DND-41 (cell line): Measurements from ENCODE around the gene POU2F1.

Experiments used
- ATAC-seq: fragments of 200-7000 bp; cut with Tn5 transposase; 3 replicates; pipeline ENCODE4 v1.9.1; 2021; ENCODE audit warnings: low read depth; ENCODE audit not compliant: insufficient read depth
- DNase-seq: peaks from one replicate; pipeline ENCODE4 v3.0.0-alpha.2; 2020
- H2AFZ ChIP-seq: 2 replicates; pipeline ENCODE4 v1.6.0; 2012; ENCODE audit warnings: low read depth, low read length
- H3K27ac ChIP-seq: 2 replicates; pipeline ENCODE4 v1.5.1; 2012; ENCODE audit warnings: low read length, inconsistent platforms
- H3K27me3 ChIP-seq: fragments of 200-600 bp; sonication (generic); 2 replicates; pipeline ENCODE4 v1.6.0; 2012; ENCODE audit warnings: low read length, mild to moderate bottlenecking, inconsistent platforms; ENCODE audit not compliant: insufficient read depth, poor library complexity
- H3K36me3 ChIP-seq: 2 replicates; pipeline ENCODE4 v1.5.1; 2012; ENCODE audit warnings: low read length, inconsistent platforms; ENCODE audit not compliant: insufficient read depth
- H3K4me1 ChIP-seq: 2 replicates; pipeline ENCODE4 v1.5.1; 2012; ENCODE audit warnings: mild to moderate bottlenecking, low read length; ENCODE audit not compliant: insufficient read depth
- H3K4me2 ChIP-seq: 2 replicates; pipeline ENCODE4 v1.6.0; 2012; ENCODE audit warnings: mild to moderate bottlenecking, moderate library complexity, low read length, inconsistent platforms; ENCODE audit not compliant: insufficient read depth
- H3K4me3 ChIP-seq, 2 experiments: fragments of 200-600 bp in 1 of 2; shearing (Covaris generic) in 1 of 2; 2 replicates each; pipeline ENCODE4 v1.5.1; 2012 to 2016; ENCODE audit warnings: inconsistent platforms in 2 of 2, low read length in 2 of 2, mild to moderate bottlenecking in 2 of 2, low read depth in 1 of 2, moderate library complexity in 1 of 2
- H3K79me2 ChIP-seq: 2 replicates; pipeline ENCODE4 v1.6.0; 2012; ENCODE audit warnings: low read length, inconsistent platforms; ENCODE audit not compliant: insufficient read depth
- H3K9ac ChIP-seq: 2 replicates; pipeline ENCODE4 v1.6.0; 2012; ENCODE audit warnings: low read depth, mild to moderate bottlenecking, inconsistent platforms, low read length, moderate library complexity
- H3K9me3 ChIP-seq: 2 replicates; pipeline ENCODE4 v1.5.1; 2012; ENCODE audit warnings: low read length, moderate library complexity, mild to moderate bottlenecking, inconsistent platforms; ENCODE audit not compliant: insufficient read depth, severe bottlenecking
- H4K20me1 ChIP-seq: 2 replicates; pipeline ENCODE4 v1.6.0; 2012; ENCODE audit warnings: low read length; ENCODE audit not compliant: insufficient read depth
- CTCF ChIP-seq: IDR thresholded peaks from 2 replicates; pipeline ENCODE4 v1.5.1; 2012; ENCODE audit warnings: borderline replicate concordance, low read length, moderate library complexity, mild to moderate bottlenecking; ENCODE audit not compliant: poor library complexity, severe bottlenecking; ENCODE audit errors: extremely low read depth
- EZH2 ChIP-seq: IDR thresholded peaks from 3 replicates; pipeline ENCODE4 v1.6.1; 2012; ENCODE audit warnings: borderline replicate concordance, low read depth, mild to moderate bottlenecking, moderate library complexity, low read length, inconsistent platforms; ENCODE audit not compliant: severe bottlenecking

POU2F1 gene

GRCh38 chr1:167474191-167474641, 253.5 kb downstream of the POU2F1 start:
- H3K4me2 ChIP-seq = peak overlapping the region; percentile 64
- peak overlapping the region; percentile 47 for H3K9ac ChIP-seq
- H3K4me1 ChIP-seq = peaks cover 70% of the 10 kb centered on the region
- ATAC-seq (peak; percentile 91), DNase-seq (peak; percentile 95)
- peak overlapping the region in 1 of 2 experiments; percentile 41; a peak in 2 of 4 replicates for H3K4me3 ChIP-seq
- H3K9me3 ChIP-seq = no peaks in the 10 kb centered on the region
- peaks cover 87% of the 10 kb centered on the region for H3K79me2 ChIP-seq
- no peaks in the 10 kb centered on the region for H3K27me3 ChIP-seq
- TF ChIP-seq CTCF = peak; percentile 5
- TF ChIP-seq EZH2 = no peak
- H2AFZ ChIP-seq = no peak overlapping the region
- H4K20me1 ChIP-seq = peaks cover 7% of the 10 kb centered on the region
- H3K36me3 ChIP-seq = peaks cover 23% of the 10 kb centered on the region
- H3K27ac ChIP-seq = peak overlapping the region; percentile 84

GRCh38 chr1:167476061-167476460, 255.4 kb downstream of the POU2F1 start:
- ATAC-seq (no peak), DNase-seq (no peak)
- H4K20me1 ChIP-seq = peaks cover 10% of the 10 kb centered on the region
- H3K36me3 ChIP-seq = peaks cover 37% of the 10 kb centered on the region
- no peak overlapping the region for H3K4me3 ChIP-seq
- TF ChIP-seq EZH2 = no peak
- TF ChIP-seq CTCF = no peak
- H3K4me2 ChIP-seq = no peak overlapping the region
- peaks cover 86% of the 10 kb centered on the region for H3K79me2 ChIP-seq
- H2AFZ ChIP-seq = no peak overlapping the region
- H3K9me3 ChIP-seq = no peaks in the 10 kb centered on the region
- H3K9ac ChIP-seq = no peak overlapping the region
- peak overlapping the region; percentile 43; the same call in 1 of the 2 replicates for H3K27ac ChIP-seq
- H3K4me1 ChIP-seq = peaks cover 78% of the 10 kb centered on the region
- H3K27me3 ChIP-seq = no peaks in the 10 kb centered on the region
